HepG2 (cell line): Measurements from ENCODE around the gene RPH3AL. TPM values are rescaled to one million over a fixed set of nuclear protein-coding genes. Genes with fewer than 3 reads are reported as not detected.
A peak's percentile ranks its signal among the peaks of the same experiment; 100 is the strongest.

Experiments
- CBX1 ChIP-seq: IDR thresholded peaks from one replicate; pipeline ENCODE4 v1.6.1; 2016; ENCODE audit warnings: antibody characterized with exemption, low read depth
- ETV5 ChIP-seq: IDR thresholded peaks from 2 replicates; pipeline ENCODE4 v1.6.1; 2018; ENCODE audit warnings: missing biosample characterization, missing genetic modification reagents, inconsistent platforms, borderline replicate concordance
- FOXK2 ChIP-seq: fragments of 450-650 bp; IDR thresholded peaks from 2 replicates; pipeline ENCODE4 v1.6.1; 2016
- HMGXB4 ChIP-seq, 2 experiments: sonication (generic) in 1 of 2; formaldehyde crosslinking in 1 of 2; IDR thresholded peaks; 2 replicates each; pipeline versions ENCODE4 v1.4.0 to v1.6.1; 2018 to 2020; ENCODE audit warnings: missing genetic modification reagents in 2 of 2, borderline replicate concordance in 1 of 2, low read depth in 1 of 2, mild to moderate bottlenecking in 1 of 2, missing biosample characterization in 1 of 2
- HNRNPL ChIP-seq: fragments of 200-400 bp; formaldehyde crosslinking; IDR thresholded peaks from 2 replicates; pipeline ENCODE4 v1.6.1; 2017; ENCODE audit warnings: mild to moderate bottlenecking, low read depth, low read length
- KAT8 ChIP-seq: IDR thresholded peaks from 2 replicates; pipeline ENCODE4 v1.6.1; 2016; ENCODE audit warnings: missing genetic modification reagents, missing compliant biosample characterization
- MLX ChIP-seq: IDR thresholded peaks from 2 replicates; pipeline ENCODE4 v1.6.1; 2016
- POLR2AphosphoS2 ChIP-seq: IDR thresholded peaks from 2 replicates; pipeline ENCODE4 v1.6.1; 2011; ENCODE audit warnings: low read depth, low read length, improper control_type of control experiment
- TBX3 ChIP-seq: fragments of 450-650 bp; IDR thresholded peaks from 2 replicates; pipeline ENCODE4 v1.6.1; 2017; ENCODE audit warnings: antibody characterized with exemption, mild to moderate bottlenecking, inconsistent platforms, borderline replicate concordance
- TGIF2 ChIP-seq: IDR thresholded peaks from 2 replicates; pipeline ENCODE4 v1.6.1; 2016; ENCODE audit warnings: control low read depth, missing compliant biosample characterization
- U2AF2 ChIP-seq: fragments of 200-400 bp; formaldehyde crosslinking; IDR thresholded peaks from 2 replicates; pipeline ENCODE4 v1.6.1; 2017; ENCODE audit warnings: low read depth, mild to moderate bottlenecking, low read length
- ZBTB7A ChIP-seq: sonication (generic); formaldehyde crosslinking; IDR thresholded peaks from 2 replicates; pipeline ENCODE4 v1.8.0; 2022; ENCODE audit warnings: mild to moderate bottlenecking, missing genetic modification reagents
- ZGPAT ChIP-seq: IDR thresholded peaks from 2 replicates; pipeline ENCODE4 v1.6.1; 2016; ENCODE audit warnings: mild to moderate bottlenecking
- ZNF142 ChIP-seq: sonication (generic); formaldehyde crosslinking; IDR thresholded peaks from 2 replicates; pipeline ENCODE4 v1.4.0; 2020; ENCODE audit warnings: missing genetic modification reagents
- ZNF207 ChIP-seq: fragments of 450-650 bp; IDR thresholded peaks from 2 replicates; pipeline ENCODE4 v1.6.1; 2016; ENCODE audit warnings: antibody characterized with exemption, borderline replicate concordance
- ZNF709 ChIP-seq: sonication (generic); formaldehyde crosslinking; IDR thresholded peaks from 2 replicates; pipeline ENCODE4 v1.5.0; 2020; ENCODE audit warnings: mild to moderate bottlenecking, missing genetic modification reagents
- ZNF710 ChIP-seq: sonication (generic); formaldehyde crosslinking; IDR thresholded peaks from 2 replicates; pipeline ENCODE4 v1.5.0; 2020; ENCODE audit warnings: mild to moderate bottlenecking, missing genetic modification reagents, borderline replicate concordance
- ZNF879 ChIP-seq: sonication (generic); formaldehyde crosslinking; IDR thresholded peaks from 2 replicates; pipeline ENCODE4 v1.8.1; 2023; ENCODE audit warnings: missing genetic modification reagents
- polyA plus RNA-seq, 8 experiments: library from polyadenylated mRNA; depleted of rRNA in 3 of 8; stranded (reverse) in 7 of 8; unstranded in 1 of 8; fragments of >200 nt; fragmentation: Illumina TruSeq in 4 of 8; extraction: Trizol in 4 of 8; gene quantifications; 2 replicates each; pipeline versions ENCODE4 v1.2.1 to v1.2.3, GENCODE V29; 2011 to 2016; ENCODE audit warnings: low read depth in 4 of 8, missing spikeins in 1 of 8, mixed read lengths in 1 of 8; ENCODE audit not compliant: insufficient read depth in 1 of 8
- total RNA-seq, 5 experiments: library from RNA; depleted of rRNA; stranded (reverse); fragments of >200 nt; fragmentation: Illumina TruSeq; extraction: Trizol; gene quantifications; 2 replicates each; pipeline ENCODE4 v1.2.3, GENCODE V29; 2016; ENCODE audit warnings: low read depth in 1 of 5

RPH3AL gene
- total and polyA plus RNA-seq, 2 of the 13 experiments (the other 11 are each of a cell fraction or from before 2014, with no cell fraction given): 7.8 to 16.4 TPM

GRCh38 chr17:350706-351448, 1.7 kb downstream of the RPH3AL start (continued):
- TF ChIP-seq ZNF142 (CRISPR knock-in tag) (no peak), ETV5 (CRISPR knock-in tag) (peak; percentile 73; the same call in 1 of the 2 replicates), HMGXB4 (CRISPR knock-in tag; IDR thresholded peaks at IDR 0.05; ENCODE audit: borderline replicate concordance in 1 of 2, low read depth in 1 of 2) (no peak), ZNF207 (no peak), U2AF2 (no peak), ZBTB7A (no peak), ZNF710 (CRISPR knock-in tag) (no peak), TGIF2 (CRISPR knock-in tag) (no peak), TBX3 (no peak), MLX (no peak), KAT8 (CRISPR knock-in tag) (0 out of 2 replicates have a peak, but pooled peaks have one; percentile 18), POLR2AphosphoS2 (no peak), CBX1 (no peak), ZNF709 (CRISPR knock-in tag) (no peak), HNRNPL (no peak), ZNF879 (CRISPR knock-in tag) (no peak), ZGPAT (CRISPR knock-in tag) (no peak; the same call in 1 of the 2 replicates), FOXK2 (no peak)
